Keratinocyte (primary cell): Measurements from ENCODE around the gene TMEM52. TPM values are rescaled to one million over a fixed set of nuclear protein-coding genes. Genes with fewer than 3 reads are reported as not detected.

Source experiments
- DNase-seq: peaks from one replicate; pipeline ENCODE4 v3.0.0-alpha.2; 2011; ENCODE audit warnings: low read depth, missing footprints, low spot score
- FAIRE-seq: peaks from 2 replicates; lab custom pipeline; 2011; peaks lifted over from hg19 to GRCh38; lab: Jason Lieb, UNC
- H2AFZ ChIP-seq: 2 replicates; pipeline ENCODE4 v1.6.0; 2012; ENCODE audit warnings: low read length, control low read depth, inconsistent platforms; ENCODE audit not compliant: control insufficient read depth
- H3K27ac ChIP-seq: 2 replicates; pipeline ENCODE4 v1.5.1; 2011; ENCODE audit warnings: low read length; ENCODE audit not compliant: control insufficient read depth, insufficient read depth
- H3K27me3 ChIP-seq: 3 replicates; pipeline ENCODE4 v1.6.0; 2011; ENCODE audit warnings: low read length; ENCODE audit not compliant: control insufficient read depth, insufficient read depth; ENCODE audit errors: extremely low read depth
- H3K36me3 ChIP-seq, 2 experiments: 2 replicates in 1 of 2; 3 replicates in 1 of 2; pipeline ENCODE4 v1.5.1; 2011; ENCODE audit warnings: low read length in 2 of 2, mild to moderate bottlenecking in 1 of 2; ENCODE audit not compliant: control insufficient read depth in 2 of 2, insufficient read depth in 2 of 2; ENCODE audit errors: extremely low read depth in 1 of 2
- H3K4me1 ChIP-seq: 3 replicates; pipeline ENCODE4 v1.5.1; 2011; ENCODE audit warnings: low read length; ENCODE audit not compliant: control insufficient read depth, insufficient read depth; ENCODE audit errors: extremely low read depth
- H3K4me2 ChIP-seq: 3 replicates; pipeline ENCODE4 v1.6.0; 2011; ENCODE audit warnings: low read depth, low read length; ENCODE audit not compliant: control insufficient read depth, insufficient read depth; ENCODE audit errors: extremely low read depth
- H3K4me3 ChIP-seq, 3 experiments: fragments of 200-600 bp in 1 of 3; sonication (generic) in 1 of 3; 2 replicates in 2 of 3; 3 replicates in 1 of 3; pipeline ENCODE4 v1.5.1; 2011 to 2016; ENCODE audit warnings: low read length in 3 of 3, mild to moderate bottlenecking in 3 of 3, control low read depth in 2 of 3, inconsistent platforms in 1 of 3, low read depth in 1 of 3, mixed read lengths in 1 of 3, mixed run types in 1 of 3, moderate library complexity in 1 of 3; ENCODE audit not compliant: control insufficient read depth in 2 of 3, insufficient read depth in 2 of 3; ENCODE audit errors: extremely low read depth in 1 of 3
- H3K79me2 ChIP-seq: 2 replicates; pipeline ENCODE4 v1.6.0; 2012; ENCODE audit warnings: low read length; ENCODE audit not compliant: control insufficient read depth, insufficient read depth
- H3K9ac ChIP-seq: 3 replicates; pipeline ENCODE4 v1.6.0; 2011; ENCODE audit warnings: low read length; ENCODE audit not compliant: control insufficient read depth, insufficient read depth; ENCODE audit errors: extremely low read depth
- H3K9me1 ChIP-seq: 3 replicates; pipeline ENCODE4 v1.6.0; 2011; ENCODE audit warnings: low read length; ENCODE audit not compliant: control insufficient read depth, insufficient read depth; ENCODE audit errors: extremely low read depth
- H3K9me3 ChIP-seq: 2 replicates; pipeline ENCODE4 v1.5.1; 2012; ENCODE audit warnings: low read depth, low read length; ENCODE audit not compliant: control insufficient read depth
- H4K20me1 ChIP-seq: 3 replicates; pipeline ENCODE4 v1.6.0; 2011; ENCODE audit warnings: low read length; ENCODE audit not compliant: control insufficient read depth, insufficient read depth; ENCODE audit errors: extremely low read depth
- EZH2 ChIP-seq: IDR thresholded peaks from one replicate; pipeline ENCODE4 v1.6.1; 2012; ENCODE audit warnings: inconsistent platforms, mild to moderate bottlenecking, low read length, moderate library complexity
- dilution Hi-C: fragments of 300-500 bp; cut with MboI; formaldehyde crosslinking; loops from one replicate; pipeline ENCODE4 v1.7.0; 2020; ENCODE audit warnings: low sequenced_read_pairs; ENCODE audit not compliant: extremely low pct_ligation_motif_present
- polyA plus RNA-seq, 5 experiments: library from polyadenylated mRNA; depleted of rRNA in 3 of 5; stranded (reverse) in 3 of 5; stranded (forward) in 1 of 5; unstranded in 1 of 5; fragments of >200 nt; gene quantifications; 1 replicate in 1 of 5; 2 replicates in 3 of 5; 3 replicates in 1 of 5; pipeline versions ENCODE4 v1.2.1 to v1.2.3, GENCODE V29; 2011 to 2012; ENCODE audit warnings: missing spikeins in 2 of 5, low read depth in 1 of 5, low replicate concordance in 1 of 5
- TF ChIP-seq, protein P1 (sequence below), 3 experiments: IDR thresholded peaks in 1 of 3; conservative IDR thresholded peaks in 1 of 3; optimal IDR thresholded peaks in 1 of 3; 2 replicates in 2 of 3; 3 replicates in 1 of 3; pipeline versions ENCODE3 to v1.5.1; 2011; ENCODE audit warnings: low read length in 3 of 3, mild to moderate bottlenecking in 3 of 3, moderate library complexity in 2 of 3, control low read depth in 1 of 3, inconsistent platforms in 1 of 3; ENCODE audit not compliant: insufficient read depth in 2 of 3; ENCODE audit errors: extremely low read depth in 1 of 3

The TMEM52 gene
- polyA plus RNA-seq, 1 donor (not counting 4 experiments of a cell fraction or from before 2014, with no cell fraction given): 0.10 TPM

DNA sequence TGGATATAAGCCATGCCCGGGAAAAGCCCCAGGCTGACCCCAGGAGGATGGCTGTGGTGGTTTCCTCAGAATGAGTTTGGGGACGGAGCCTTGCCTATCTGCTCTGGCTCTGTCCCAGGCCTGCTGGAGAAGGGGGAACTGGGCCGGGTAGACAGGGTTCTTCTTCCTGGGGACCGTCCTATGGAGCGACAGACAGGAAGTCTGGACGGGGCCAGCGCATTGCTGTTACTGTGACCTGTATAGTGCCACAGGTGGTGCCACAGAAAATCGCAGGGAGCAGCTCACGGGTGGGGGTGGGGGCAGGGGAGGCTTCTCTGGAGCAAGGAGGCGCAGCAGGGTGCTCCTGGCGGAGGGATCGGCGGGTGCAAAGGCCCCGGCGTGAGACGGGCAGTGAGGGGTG, 48.1 kb upstream of the TMEM52 start:
- no peak overlapping the region for H3K4me3 ChIP-seq
- no peak overlapping the region for H3K4me2 ChIP-seq
- H3K4me1 ChIP-seq: peaks cover 18% of the 10 kb centered on the region
- no peak overlapping the region for H2AFZ ChIP-seq
- no peaks in the 10 kb centered on the region for H4K20me1 ChIP-seq
- H3K9me1 ChIP-seq: no peaks in the 10 kb centered on the region
- H3K79me2 ChIP-seq: no peaks in the 10 kb centered on the region
- no peak overlapping the region for H3K9ac ChIP-seq
- FAIRE-seq (no peak), DNase-seq (no peak)
- H3K9me3 ChIP-seq: peaks cover 6% of the 10 kb centered on the region
- H3K36me3 ChIP-seq: no peaks in the 10 kb centered on the region
- TF ChIP-seq, protein P1, sequence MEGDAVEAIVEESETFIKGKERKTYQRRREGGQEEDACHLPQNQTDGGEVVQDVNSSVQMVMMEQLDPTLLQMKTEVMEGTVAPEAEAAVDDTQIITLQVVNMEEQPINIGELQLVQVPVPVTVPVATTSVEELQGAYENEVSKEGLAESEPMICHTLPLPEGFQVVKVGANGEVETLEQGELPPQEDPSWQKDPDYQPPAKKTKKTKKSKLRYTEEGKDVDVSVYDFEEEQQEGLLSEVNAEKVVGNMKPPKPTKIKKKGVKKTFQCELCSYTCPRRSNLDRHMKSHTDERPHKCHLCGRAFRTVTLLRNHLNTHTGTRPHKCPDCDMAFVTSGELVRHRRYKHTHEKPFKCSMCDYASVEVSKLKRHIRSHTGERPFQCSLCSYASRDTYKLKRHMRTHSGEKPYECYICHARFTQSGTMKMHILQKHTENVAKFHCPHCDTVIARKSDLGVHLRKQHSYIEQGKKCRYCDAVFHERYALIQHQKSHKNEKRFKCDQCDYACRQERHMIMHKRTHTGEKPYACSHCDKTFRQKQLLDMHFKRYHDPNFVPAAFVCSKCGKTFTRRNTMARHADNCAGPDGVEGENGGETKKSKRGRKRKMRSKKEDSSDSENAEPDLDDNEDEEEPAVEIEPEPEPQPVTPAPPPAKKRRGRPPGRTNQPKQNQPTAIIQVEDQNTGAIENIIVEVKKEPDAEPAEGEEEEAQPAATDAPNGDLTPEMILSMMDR (optimal IDR thresholded peaks at IDR 0.05 in 1 of 3, IDR thresholded peaks at IDR 0.05 in 1 of 3, conservative IDR thresholded peaks at IDR 0.05 in 1 of 3; ENCODE audit: extremely low read depth in 1 of 3, insufficient read depth in 2 of 3, low read length in 3 of 3): no peak
- TF ChIP-seq EZH2: no peak
- H3K27ac ChIP-seq: no peak overlapping the region
- dilution Hi-C loops: no loop called here
- H3K27me3 ChIP-seq: peaks cover 5% of the 10 kb centered on the region

DNA sequence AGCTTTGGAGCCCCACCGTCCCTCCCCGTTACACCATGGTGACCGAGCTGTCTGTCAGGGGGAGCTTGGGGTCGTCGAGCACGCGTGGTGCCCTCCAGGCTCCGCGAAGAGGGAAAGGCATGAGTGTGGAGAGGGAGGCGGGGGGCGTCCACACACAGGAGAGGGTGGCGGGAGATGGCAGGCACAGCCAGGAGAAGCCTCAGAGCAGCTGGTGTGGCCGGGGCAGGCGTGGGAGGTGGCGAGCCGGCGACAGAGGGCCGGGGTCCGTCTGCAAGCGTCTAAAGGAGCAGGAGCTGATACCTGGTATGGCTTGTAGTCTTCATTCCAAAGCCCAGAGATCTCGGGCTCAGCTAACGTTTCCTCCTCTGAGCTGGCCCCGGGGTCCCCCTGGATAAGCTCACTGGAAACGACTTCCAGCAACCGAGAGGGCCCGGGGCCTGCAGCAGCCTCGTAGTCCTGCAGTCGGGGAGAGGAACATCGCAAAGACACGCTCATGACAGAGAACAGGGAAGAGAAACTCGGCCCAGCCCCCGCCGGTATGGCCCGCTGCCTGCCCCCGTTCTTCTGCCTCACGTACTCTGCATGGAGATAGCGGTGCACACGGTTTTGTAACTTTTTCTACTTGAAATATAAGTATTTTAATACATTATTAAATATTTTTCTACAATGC, 47.1 kb upstream of the TMEM52 start:
- no peaks in the 10 kb centered on the region for H4K20me1 ChIP-seq
- H3K4me3 ChIP-seq: no peak overlapping the region
- peaks cover 6% of the 10 kb centered on the region for H3K9me3 ChIP-seq
- H3K4me1 ChIP-seq: peaks cover 18% of the 10 kb centered on the region
- no peaks in the 10 kb centered on the region for H3K79me2 ChIP-seq
- no peak for TF ChIP-seq EZH2
- TF ChIP-seq, protein P1 (optimal IDR thresholded peaks at IDR 0.05 in 1 of 3, IDR thresholded peaks at IDR 0.05 in 1 of 3, conservative IDR thresholded peaks at IDR 0.05 in 1 of 3; ENCODE audit: extremely low read depth in 1 of 3, insufficient read depth in 2 of 3, low read length in 3 of 3): no peak
- no peaks in the 10 kb centered on the region for H3K36me3 ChIP-seq
- H3K9me1 ChIP-seq: no peaks in the 10 kb centered on the region
- H3K27me3 ChIP-seq: peaks cover 7% of the 10 kb centered on the region
- no peak overlapping the region for H3K4me2 ChIP-seq
- DNase-seq: no peak
- H3K9ac ChIP-seq: no peak overlapping the region
- no peak for FAIRE-seq
- no peak overlapping the region for H2AFZ ChIP-seq
- dilution Hi-C loops: no loop called here
- H3K27ac ChIP-seq: no peak overlapping the region
